H7 (cell line): ENCODE measurements around the gene ATF7. TPM values are rescaled to one million over a fixed set of nuclear protein-coding genes. Genes with fewer than 3 reads are reported as not detected.

ENCODE experiments used
- DNase-seq: peaks from one replicate; pipeline ENCODE4 v3.0.0; 2012
- H3K27me3 ChIP-seq: 2 replicates; pipeline ENCODE4 v1.6.0; 2011; ENCODE audit warnings: mild to moderate bottlenecking, low read length; ENCODE audit not compliant: control insufficient read depth, insufficient read depth
- H3K36me3 ChIP-seq: replicated peaks from 2 replicates; pipeline ENCODE4 v1.5.1; 2011; ENCODE audit warnings: low read length; ENCODE audit not compliant: control insufficient read depth, insufficient read depth
- H3K4me3 ChIP-seq: 2 replicates; pipeline ENCODE4 v1.5.1; 2011; ENCODE audit warnings: low read depth, mild to moderate bottlenecking, control low read depth, low read length, moderate library complexity; ENCODE audit not compliant: insufficient read depth
- total RNA-seq: library from RNA; depleted of rRNA; stranded (reverse); fragments of >200 nt; shearing (Covaris generic); gene quantifications from 2 replicates; pipeline ENCODE4 v1.2.3, GENCODE V29; 2014

The ATF7 gene
- total RNA-seq, 1 experiment from 2014 or later, result 7.1 TPM

GRCh38 chr12:53594897-53595615 lies 31.1 kb downstream of the ATF7 start:
- DNase-seq, result no peak
- no peaks in the 10 kb centered on the region for H3K27me3 ChIP-seq
- H3K4me3 ChIP-seq, result no peak overlapping the region
- H3K36me3 ChIP-seq, result no peaks in the 10 kb centered on the region

- no peak overlapping the region for H3K4me3 ChIP-seq
- no peak for DNase-seq
- no peaks in the 10 kb centered on the region for H3K27me3 ChIP-seq
- no peaks in the 10 kb centered on the region for H3K36me3 ChIP-seq
Measured at GRCh38 chr12:53593707-53594106, 32.5 kb downstream of the ATF7 start.

- Histone ChIP-seq H3K4me3 (no peak overlapping the region), H3K27me3 (no peaks in the 10 kb centered on the region), H3K36me3 (no peaks in the 10 kb centered on the region)
- no peak for DNase-seq
Measured at GRCh38 chr12:53593031-53593430, 33.2 kb downstream of the ATF7 start.

- DNase-seq, result no peak
- no peaks in the 10 kb centered on the region for H3K27me3 ChIP-seq
- H3K4me3 ChIP-seq, result no peak overlapping the region
- H3K36me3 ChIP-seq, result no peaks in the 10 kb centered on the region
Measured at GRCh38 chr12:53592426-53592825, 33.8 kb downstream of the ATF7 start.

GRCh38 chr12:53591301-53592206 lies 34.6 kb downstream of the ATF7 start:
- DNase-seq, result no peak
- no peaks in the 10 kb centered on the region for H3K27me3 ChIP-seq
- no peaks in the 10 kb centered on the region for H3K36me3 ChIP-seq
- H3K4me3 ChIP-seq, result no peak overlapping the region

GRCh38 chr12:53590652-53591051 lies 35.5 kb downstream of the ATF7 start:
- no peaks in the 10 kb centered on the region for H3K36me3 ChIP-seq
- H3K27me3 ChIP-seq, result no peaks in the 10 kb centered on the region
- no peak overlapping the region for H3K4me3 ChIP-seq
- DNase-seq, result no peak

- no peaks in the 10 kb centered on the region for H3K36me3 ChIP-seq
- H3K4me3 ChIP-seq, result no peak overlapping the region
- no peaks in the 10 kb centered on the region for H3K27me3 ChIP-seq
- no peak for DNase-seq
Measured at GRCh38 chr12:53589915-53590314, 36.3 kb downstream of the ATF7 start.

- Histone ChIP-seq H3K4me3 (no peak overlapping the region), H3K36me3 (no peaks in the 10 kb centered on the region), H3K27me3 (no peaks in the 10 kb centered on the region)
- DNase-seq, result no peak
Measured at GRCh38 chr12:53589423-53589822, 36.8 kb downstream of the ATF7 start.

GRCh38 chr12:53588123-53588522 lies 38.1 kb downstream of the ATF7 start:
- Histone ChIP-seq H3K27me3 (no peaks in the 10 kb centered on the region), H3K4me3 (no peak overlapping the region), H3K36me3 (no peaks in the 10 kb centered on the region)
- no peak for DNase-seq

- DNase-seq, result no peak
- Histone ChIP-seq H3K4me3 (no peak overlapping the region), H3K36me3 (no peaks in the 10 kb centered on the region), H3K27me3 (no peaks in the 10 kb centered on the region)
Measured at GRCh38 chr12:53586745-53587144, 39.4 kb downstream of the ATF7 start.

- no peaks in the 10 kb centered on the region for H3K36me3 ChIP-seq
- DNase-seq, result no peak
- no peak overlapping the region for H3K4me3 ChIP-seq
- H3K27me3 ChIP-seq, result no peaks in the 10 kb centered on the region
Measured at GRCh38 chr12:53585448-53586125, 40.6 kb downstream of the ATF7 start.

GRCh38 chr12:53579545-53579955 lies 46.6 kb downstream of the ATF7 start:
- DNase-seq, result no peak
- H3K36me3 ChIP-seq, result no peaks in the 10 kb centered on the region
- H3K27me3 ChIP-seq, result no peaks in the 10 kb centered on the region
- no peak overlapping the region for H3K4me3 ChIP-seq

- Histone ChIP-seq H3K36me3 (no peaks in the 10 kb centered on the region), H3K27me3 (no peaks in the 10 kb centered on the region), H3K4me3 (no peak overlapping the region)
- DNase-seq, result no peak
Measured at GRCh38 chr12:53578783-53579182, 47.4 kb downstream of the ATF7 start.

GRCh38 chr12:53577941-53578352 lies 48.2 kb downstream of the ATF7 start:
- no peaks in the 10 kb centered on the region for H3K27me3 ChIP-seq
- H3K4me3 ChIP-seq, result no peak overlapping the region
- no peak for DNase-seq
- no peaks in the 10 kb centered on the region for H3K36me3 ChIP-seq
